H4 (cell line): Measurements from ENCODE around the gene TULP1. TPM values are rescaled to one million over a fixed set of nuclear protein-coding genes. Genes with fewer than 3 reads are reported as not detected.

Experiments used
- DNase-seq: peaks from one replicate; pipeline ENCODE4 v3.0.0-alpha.2; 2015; ENCODE audit warnings: low spot score
- total RNA-seq: library from RNA; depleted of rRNA; stranded (reverse); fragments of >200 nt; shearing (Covaris generic); gene quantifications from 2 replicates; pipeline ENCODE4 v1.2.3, GENCODE V29; 2014

Gene TULP1
- total RNA-seq, 1 experiment from 2014 or later, result not detected

- DNase-seq, result no peak
Measured at GRCh38 chr6:35483893-35484645, 28.6 kb downstream of the TULP1 start.

- DNase-seq, result no peak
Measured at GRCh38 chr6:35483490-35483889, 29.2 kb downstream of the TULP1 start.

GRCh38 chr6:35483062-35483461 lies 29.6 kb downstream of the TULP1 start:
- DNase-seq, result no peak

GRCh38 chr6:35481226-35481625 lies 31.5 kb downstream of the TULP1 start:
- no peak for DNase-seq

GRCh38 chr6:35480176-35480575 lies 32.5 kb downstream of the TULP1 start:
- no peak for DNase-seq

- no peak for DNase-seq
Measured at GRCh38 chr6:35478259-35478658, 34.4 kb downstream of the TULP1 start.

- no peak for DNase-seq
Measured at GRCh38 chr6:35477551-35478179, 35.0 kb downstream of the TULP1 start.

- no peak for DNase-seq
Measured at GRCh38 chr6:35477028-35477427, 35.7 kb downstream of the TULP1 start.

- DNase-seq, result no peak
Measured at GRCh38 chr6:35476004-35476403, 36.7 kb downstream of the TULP1 start.

GRCh38 chr6:35475573-35475972 lies 37.1 kb downstream of the TULP1 start:
- no peak for DNase-seq

GRCh38 chr6:35474942-35475570 lies 37.6 kb downstream of the TULP1 start:
- no peak for DNase-seq

GRCh38 chr6:35474131-35474941 lies 38.4 kb downstream of the TULP1 start:
- DNase-seq, result no peak

GRCh38 chr6:35473850-35474130 lies 38.9 kb downstream of the TULP1 start:
- DNase-seq, result no peak

GRCh38 chr6:35473075-35473849 lies 39.4 kb downstream of the TULP1 start:
- no peak for DNase-seq

- DNase-seq, result no peak
Measured at GRCh38 chr6:35471836-35472345, 40.8 kb downstream of the TULP1 start.

GRCh38 chr6:35470663-35471120 lies 42.0 kb downstream of the TULP1 start:
- DNase-seq, result no peak

- no peak for DNase-seq
Measured at GRCh38 chr6:35469751-35470662, 42.7 kb downstream of the TULP1 start.

GRCh38 chr6:35468980-35469750 lies 43.5 kb downstream of the TULP1 start:
- DNase-seq, result no peak
